ENCODE results near the gene CFAP74.

The CFAP74 gene

DNA sequence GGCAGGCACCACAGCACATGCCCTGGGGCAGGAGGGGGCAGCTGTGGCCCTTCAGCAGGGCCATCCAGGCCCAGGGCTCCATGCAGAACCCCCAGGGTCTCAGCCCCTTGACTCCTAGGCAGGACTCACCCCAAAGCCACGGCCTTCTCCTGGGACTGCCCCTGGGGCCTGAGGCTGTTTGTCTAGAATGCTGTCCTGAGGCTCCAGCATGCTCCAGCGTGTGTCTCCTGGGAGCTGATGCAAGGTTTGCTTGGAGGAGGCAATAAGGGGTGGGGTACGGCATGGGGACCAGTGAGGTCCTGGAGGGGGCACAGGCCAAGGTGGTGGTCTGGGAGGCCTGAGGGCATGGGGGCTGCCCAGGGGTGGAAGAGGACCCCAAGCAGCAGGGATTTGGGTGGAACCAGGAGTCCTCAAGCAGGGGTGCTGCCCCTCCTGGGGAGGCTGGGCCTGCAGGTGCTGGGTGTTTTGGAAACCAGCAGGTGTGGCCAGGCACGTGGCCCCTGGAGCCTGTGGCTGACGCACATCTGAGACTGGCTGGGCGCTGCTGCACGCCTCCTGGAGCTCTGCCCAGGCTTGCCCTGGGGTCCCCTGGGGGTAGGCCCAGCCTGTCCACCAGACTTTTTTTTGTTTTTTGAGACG is 96.4 kb downstream of the CFAP74 start:
- Mint-ChIP-seq H3K4me3 (peak overlapping the region in 2 of 3 experiments; percentile 50), H3K9me3 (no peaks in the 10 kb centered on the region), H3K27me3 (ENCODE audit: low read depth) (peaks cover 4% of the 10 kb centered on the region), H3K27ac (no peak overlapping the region), H3K36me3 (ENCODE audit: low read depth) (no peaks in the 10 kb centered on the region), H3K4me1 (peaks cover 13% of the 10 kb centered on the region)
- TF ChIP-seq, protein P1, sequence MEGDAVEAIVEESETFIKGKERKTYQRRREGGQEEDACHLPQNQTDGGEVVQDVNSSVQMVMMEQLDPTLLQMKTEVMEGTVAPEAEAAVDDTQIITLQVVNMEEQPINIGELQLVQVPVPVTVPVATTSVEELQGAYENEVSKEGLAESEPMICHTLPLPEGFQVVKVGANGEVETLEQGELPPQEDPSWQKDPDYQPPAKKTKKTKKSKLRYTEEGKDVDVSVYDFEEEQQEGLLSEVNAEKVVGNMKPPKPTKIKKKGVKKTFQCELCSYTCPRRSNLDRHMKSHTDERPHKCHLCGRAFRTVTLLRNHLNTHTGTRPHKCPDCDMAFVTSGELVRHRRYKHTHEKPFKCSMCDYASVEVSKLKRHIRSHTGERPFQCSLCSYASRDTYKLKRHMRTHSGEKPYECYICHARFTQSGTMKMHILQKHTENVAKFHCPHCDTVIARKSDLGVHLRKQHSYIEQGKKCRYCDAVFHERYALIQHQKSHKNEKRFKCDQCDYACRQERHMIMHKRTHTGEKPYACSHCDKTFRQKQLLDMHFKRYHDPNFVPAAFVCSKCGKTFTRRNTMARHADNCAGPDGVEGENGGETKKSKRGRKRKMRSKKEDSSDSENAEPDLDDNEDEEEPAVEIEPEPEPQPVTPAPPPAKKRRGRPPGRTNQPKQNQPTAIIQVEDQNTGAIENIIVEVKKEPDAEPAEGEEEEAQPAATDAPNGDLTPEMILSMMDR (IDR thresholded peaks at IDR 0.05; ENCODE audit: unreplicated experiment in 3 of 3), result no peak

DNA sequence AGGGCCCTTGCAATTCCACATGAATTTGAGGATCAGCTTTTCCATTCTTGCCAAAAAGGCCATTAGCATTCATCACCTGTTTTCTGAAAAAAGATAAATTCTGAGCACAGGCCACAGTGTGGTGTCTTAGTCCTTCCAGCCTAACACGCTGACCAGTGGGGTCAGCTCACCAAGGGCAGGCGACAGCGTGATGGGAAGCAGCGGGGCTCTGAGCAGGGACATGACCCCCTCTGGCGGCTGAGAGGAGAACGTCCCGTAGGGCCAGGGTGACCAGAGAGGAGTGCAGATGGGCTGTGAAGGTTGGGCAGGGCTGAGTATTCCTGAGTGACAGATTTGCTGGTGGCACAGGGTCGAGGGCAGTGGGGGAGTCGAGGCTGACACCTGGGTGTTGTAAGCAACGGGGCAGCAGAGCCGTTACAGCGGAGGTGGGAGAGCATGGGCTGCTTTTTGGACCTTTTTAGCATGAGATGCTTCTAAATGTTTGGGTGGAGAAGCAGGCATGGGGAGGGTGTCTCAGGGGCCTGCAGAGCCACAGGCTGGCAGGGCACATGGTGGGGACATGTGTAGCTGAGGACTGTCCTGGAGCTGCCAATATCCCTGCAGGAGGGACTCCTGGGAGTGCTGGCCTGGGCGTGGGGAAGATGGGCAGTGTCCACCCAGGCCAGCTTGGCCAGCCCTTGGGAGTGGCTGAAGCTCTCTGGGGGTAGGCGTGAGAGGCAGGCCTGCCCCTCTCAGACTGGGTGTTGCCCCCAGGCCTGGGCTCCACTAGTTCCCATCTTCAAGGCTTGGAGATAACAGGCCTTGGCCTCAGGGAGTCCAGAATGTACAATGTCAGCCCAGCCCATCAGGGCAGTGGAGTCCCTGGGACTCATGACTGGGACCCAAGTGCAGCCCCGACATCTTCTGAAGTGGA is 97.1 kb downstream of the CFAP74 start:
- Mint-ChIP-seq H3K4me3 (peak overlapping the region; percentile 71 to 79 (median 78)), H3K9me3 (no peaks in the 10 kb centered on the region), H3K27ac (peak overlapping the region; percentile 16 to 59 (median 24)), H3K36me3 (ENCODE audit: low read depth) (no peaks in the 10 kb centered on the region), H3K27me3 (ENCODE audit: low read depth) (peaks cover 4% of the 10 kb centered on the region), H3K4me1 (peaks cover 13% of the 10 kb centered on the region)
- TF ChIP-seq, protein P1 (IDR thresholded peaks at IDR 0.05; ENCODE audit: unreplicated experiment in 3 of 3), result peak; percentile 77 to 95 (median 91)

DNA sequence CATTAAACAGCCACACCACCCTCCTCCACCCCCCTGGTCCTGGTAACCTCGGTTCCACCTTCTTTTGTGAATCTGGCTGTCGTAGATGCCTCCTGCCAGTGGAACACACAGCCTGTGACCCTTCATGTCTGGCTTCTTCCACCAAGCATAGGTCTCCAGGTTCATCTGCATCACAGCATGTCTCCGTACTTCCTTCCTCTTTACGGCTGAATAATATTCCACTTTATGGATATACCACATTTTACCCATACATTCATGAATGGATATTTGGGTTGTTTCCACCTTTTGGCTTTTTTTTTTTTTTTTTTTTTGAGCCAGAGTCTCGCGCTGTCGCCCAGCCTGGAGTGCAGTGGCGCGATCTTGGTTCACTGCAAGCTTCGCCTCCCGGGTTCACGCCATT is 100.4 kb downstream of the CFAP74 start:
- Mint-ChIP-seq H3K27ac (no peak overlapping the region), H3K4me1 (peaks cover 6% of the 10 kb centered on the region), H3K4me3 (no peak overlapping the region), H3K9me3 (no peaks in the 10 kb centered on the region), H3K27me3 (ENCODE audit: low read depth) (no peaks in the 10 kb centered on the region), H3K36me3 (ENCODE audit: low read depth) (no peaks in the 10 kb centered on the region)
- TF ChIP-seq, protein P1 (IDR thresholded peaks at IDR 0.05; ENCODE audit: unreplicated experiment in 3 of 3), result no peak

DNA sequence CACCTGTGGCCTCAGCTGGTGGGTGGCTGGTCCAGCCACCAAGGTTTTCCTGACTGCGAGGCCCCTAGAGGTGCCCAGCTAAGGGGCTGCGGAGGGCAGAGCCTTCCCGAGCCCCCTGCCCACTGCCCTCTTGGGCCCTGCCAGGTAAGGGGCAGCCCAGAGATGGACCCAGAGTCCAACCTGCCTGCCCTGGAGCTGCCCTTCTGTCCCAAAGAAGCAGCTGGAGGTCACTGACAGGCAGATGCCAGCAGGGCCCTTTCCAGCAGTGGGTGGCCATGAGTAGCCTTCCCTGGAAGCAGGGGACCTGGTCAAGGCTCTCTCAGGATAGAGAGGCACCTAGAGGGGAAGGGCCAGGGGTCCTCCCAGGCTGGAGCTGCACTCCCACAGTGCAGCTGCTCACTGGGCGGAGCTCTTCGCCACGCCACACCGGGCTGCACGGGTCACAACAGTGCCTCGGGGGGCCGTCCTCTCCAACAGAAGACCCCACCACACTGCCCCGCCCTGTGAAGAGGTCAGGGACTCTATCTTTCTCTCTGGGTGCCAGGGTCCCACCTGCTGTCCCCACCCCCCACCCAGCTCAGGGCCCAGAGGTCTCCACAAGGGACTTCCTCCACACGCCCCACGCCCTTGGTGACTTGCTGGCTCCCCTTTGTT is 101.8 kb downstream of the CFAP74 start:
- H3K27ac Mint-ChIP-seq, result no peak overlapping the region
- peaks cover 6% of the 10 kb centered on the region for H3K4me1 Mint-ChIP-seq

DNA sequence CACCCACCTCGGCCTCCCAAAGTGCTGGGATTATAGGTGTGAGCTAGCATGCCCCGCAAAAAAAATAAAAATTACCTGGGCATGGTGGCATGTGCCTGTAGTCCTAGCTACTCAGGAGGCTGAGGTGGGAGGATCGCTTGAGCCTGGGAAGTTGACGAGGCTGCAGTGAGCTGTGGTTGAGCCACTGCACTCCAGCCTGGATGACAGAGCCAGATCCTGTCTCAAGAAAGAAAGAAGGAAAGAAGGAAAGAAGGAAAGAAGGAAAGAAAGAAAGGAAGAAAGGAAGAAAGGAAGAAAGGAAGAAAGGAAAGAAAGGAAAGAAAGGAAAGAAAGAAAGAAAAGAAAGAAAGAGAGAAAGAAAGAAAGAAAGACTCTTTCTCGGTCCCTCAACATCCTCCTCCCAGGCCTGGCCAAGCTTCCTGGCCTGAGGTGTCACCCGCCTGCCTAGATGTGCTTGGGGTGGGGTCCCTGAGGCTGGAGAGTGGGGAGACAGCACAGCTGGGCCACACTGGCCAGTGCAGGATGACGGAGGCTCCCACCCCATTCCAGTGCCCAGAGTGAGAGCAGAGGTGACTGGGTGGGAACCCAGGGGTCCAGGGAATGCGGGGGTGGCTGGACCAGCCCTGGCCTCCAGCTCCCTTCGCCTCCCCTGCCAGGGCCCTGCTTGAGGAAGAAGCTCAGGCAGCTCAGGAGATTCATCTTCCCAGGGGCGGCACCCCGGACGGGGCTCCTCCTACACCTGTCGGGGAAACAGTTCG is 102.5 kb downstream of the CFAP74 start:
- TF ChIP-seq, protein P1 (IDR thresholded peaks at IDR 0.05; ENCODE audit: unreplicated experiment in 3 of 3), result no peak
- Mint-ChIP-seq H3K4me3 (no peak overlapping the region), H3K9me3 (no peaks in the 10 kb centered on the region), H3K27me3 (ENCODE audit: low read depth) (peaks cover 9% of the 10 kb centered on the region), H3K36me3 (ENCODE audit: low read depth) (no peaks in the 10 kb centered on the region), H3K27ac (no peak overlapping the region), H3K4me1 (peaks cover under 1% of the 10 kb centered on the region)

More for the DNA sequence above, 101.8 kb downstream of the CFAP74 start:
- TF ChIP-seq, protein P1 (IDR thresholded peaks at IDR 0.05; ENCODE audit: unreplicated experiment in 3 of 3), result no peak
- Mint-ChIP-seq H3K4me3 (no peak overlapping the region), H3K27me3 (ENCODE audit: low read depth) (peaks cover 7% of the 10 kb centered on the region), H3K9me3 (no peaks in the 10 kb centered on the region), H3K36me3 (ENCODE audit: low read depth) (no peaks in the 10 kb centered on the region)
